ENCODE data around the gene AP3B2.

Gene AP3B2

GRCh38 chr15:82670699-82671098 is 39.0 kb downstream of the AP3B2 start:
- no peak overlapping the region for H3K4me3 ChIP-seq (ENCODE audit: low read depth, low read length)

GRCh38 chr15:82666606-82667005 is 43.1 kb downstream of the AP3B2 start:
- Histone ChIP-seq H3K4me3 (ENCODE audit: low read depth, low read length) (no peak overlapping the region), H3K9ac (ENCODE audit: low read length) (no peak overlapping the region), H3K27me3 (ENCODE audit: control insufficient read depth, insufficient read depth, low read length) (peaks cover 5% of the 10 kb centered on the region; the same call in 1 of the 2 replicates), H3K9me3 (ENCODE audit: control insufficient read depth, insufficient read depth, low read depth, low read length) (no peaks in the 10 kb centered on the region), H3K27ac (ENCODE audit: low read depth, low read length) (no peak overlapping the region), H3K36me3 (ENCODE audit: control insufficient read depth, insufficient read depth, low read length) (no peaks in the 10 kb centered on the region; the same call in 1 of the 2 replicates), H3K4me1 (ENCODE audit: control insufficient read depth, insufficient read depth, low read length) (no peaks in the 10 kb centered on the region)

More at GRCh38 chr15:82670699-82671098, 39.0 kb downstream of the AP3B2 start:
- H3K4me1 ChIP-seq (ENCODE audit: control insufficient read depth, insufficient read depth, low read length) = no peaks in the 10 kb centered on the region
- H3K27me3 ChIP-seq (ENCODE audit: control insufficient read depth, insufficient read depth, low read length) = no peaks in the 10 kb centered on the region
- H3K36me3 ChIP-seq (ENCODE audit: control insufficient read depth, insufficient read depth, low read length) = no peaks in the 10 kb centered on the region; the same call in 1 of the 2 replicates
- no peaks in the 10 kb centered on the region for H3K9me3 ChIP-seq (ENCODE audit: control insufficient read depth, insufficient read depth, low read depth, low read length)
- H3K9ac ChIP-seq (ENCODE audit: low read length) = no peak overlapping the region
- no peak overlapping the region for H3K27ac ChIP-seq (ENCODE audit: low read depth, low read length)

GRCh38 chr15:82664021-82664420 is 45.7 kb downstream of the AP3B2 start:
- Histone ChIP-seq H3K9me3 (ENCODE audit: control insufficient read depth, insufficient read depth, low read depth, low read length) (no peaks in the 10 kb centered on the region), H3K27me3 (ENCODE audit: control insufficient read depth, insufficient read depth, low read length) (peaks cover 5% of the 10 kb centered on the region; the same call in 1 of the 2 replicates), H3K9ac (ENCODE audit: low read length) (no peak overlapping the region), H3K4me1 (ENCODE audit: control insufficient read depth, insufficient read depth, low read length) (no peaks in the 10 kb centered on the region), H3K36me3 (ENCODE audit: control insufficient read depth, insufficient read depth, low read length) (no peaks in the 10 kb centered on the region; the same call in 1 of the 2 replicates), H3K27ac (ENCODE audit: low read depth, low read length) (no peak overlapping the region), H3K4me3 (ENCODE audit: low read depth, low read length) (no peak overlapping the region)

- Histone ChIP-seq H3K27me3 (ENCODE audit: control insufficient read depth, insufficient read depth, low read length) (peaks cover 5% of the 10 kb centered on the region; the same call in 1 of the 2 replicates), H3K9ac (ENCODE audit: low read length) (no peak overlapping the region), H3K4me1 (ENCODE audit: control insufficient read depth, insufficient read depth, low read length) (no peaks in the 10 kb centered on the region), H3K27ac (ENCODE audit: low read depth, low read length) (no peak overlapping the region), H3K4me3 (ENCODE audit: low read depth, low read length) (no peak overlapping the region), H3K36me3 (ENCODE audit: control insufficient read depth, insufficient read depth, low read length) (no peaks in the 10 kb centered on the region; the same call in 1 of the 2 replicates), H3K9me3 (ENCODE audit: control insufficient read depth, insufficient read depth, low read depth, low read length) (no peaks in the 10 kb centered on the region)
Measured at GRCh38 chr15:82663186-82663600, 46.5 kb downstream of the AP3B2 start.

- Histone ChIP-seq H3K27me3 (ENCODE audit: control insufficient read depth, insufficient read depth, low read length) (peaks cover 5% of the 10 kb centered on the region; the same call in 1 of the 2 replicates), H3K4me3 (ENCODE audit: low read depth, low read length) (no peak overlapping the region), H3K36me3 (ENCODE audit: control insufficient read depth, insufficient read depth, low read length) (no peaks in the 10 kb centered on the region; the same call in 1 of the 2 replicates), H3K4me1 (ENCODE audit: control insufficient read depth, insufficient read depth, low read length) (no peaks in the 10 kb centered on the region), H3K9me3 (ENCODE audit: control insufficient read depth, insufficient read depth, low read depth, low read length) (no peaks in the 10 kb centered on the region), H3K9ac (ENCODE audit: low read length) (no peak overlapping the region), H3K27ac (ENCODE audit: low read depth, low read length) (no peak overlapping the region)
Measured at GRCh38 chr15:82662641-82663040, 47.0 kb downstream of the AP3B2 start.

- no peaks in the 10 kb centered on the region for H3K9me3 ChIP-seq (ENCODE audit: control insufficient read depth, insufficient read depth, low read depth, low read length)
- H3K36me3 ChIP-seq (ENCODE audit: control insufficient read depth, insufficient read depth, low read length) = no peaks in the 10 kb centered on the region; the same call in 1 of the 2 replicates
- no peak overlapping the region for H3K4me3 ChIP-seq (ENCODE audit: low read depth, low read length)
- peaks cover 5% of the 10 kb centered on the region; the same call in 1 of the 2 replicates for H3K27me3 ChIP-seq (ENCODE audit: control insufficient read depth, insufficient read depth, low read length)
- H3K4me1 ChIP-seq (ENCODE audit: control insufficient read depth, insufficient read depth, low read length) = no peaks in the 10 kb centered on the region
- no peak overlapping the region for H3K27ac ChIP-seq (ENCODE audit: low read depth, low read length)
- H3K9ac ChIP-seq (ENCODE audit: low read length) = no peak overlapping the region
Measured at GRCh38 chr15:82660378-82660777, 49.3 kb downstream of the AP3B2 start.

GRCh38 chr15:82656641-82657266 is 52.9 kb downstream of the AP3B2 start:
- Histone ChIP-seq H3K9me3 (ENCODE audit: control insufficient read depth, insufficient read depth, low read depth, low read length) (no peaks in the 10 kb centered on the region), H3K36me3 (ENCODE audit: control insufficient read depth, insufficient read depth, low read length) (no peaks in the 10 kb centered on the region), H3K9ac (ENCODE audit: low read length) (no peak overlapping the region), H3K4me1 (ENCODE audit: control insufficient read depth, insufficient read depth, low read length) (no peaks in the 10 kb centered on the region), H3K27me3 (ENCODE audit: control insufficient read depth, insufficient read depth, low read length) (0 out of 2 replicates have a peak, but pooled peaks cover 4% of the 10 kb centered on the region), H3K27ac (ENCODE audit: low read depth, low read length) (no peak overlapping the region), H3K4me3 (ENCODE audit: low read depth, low read length) (no peak overlapping the region)

- peaks cover 4% of the 10 kb centered on the region; the same call in 1 of the 2 replicates for H3K27me3 ChIP-seq (ENCODE audit: control insufficient read depth, insufficient read depth, low read length)
- no peaks in the 10 kb centered on the region for H3K36me3 ChIP-seq (ENCODE audit: control insufficient read depth, insufficient read depth, low read length)
- no peaks in the 10 kb centered on the region for H3K9me3 ChIP-seq (ENCODE audit: control insufficient read depth, insufficient read depth, low read depth, low read length)
- H3K9ac ChIP-seq (ENCODE audit: low read length) = no peak overlapping the region
- no peak overlapping the region for H3K4me3 ChIP-seq (ENCODE audit: low read depth, low read length)
- no peaks in the 10 kb centered on the region for H3K4me1 ChIP-seq (ENCODE audit: control insufficient read depth, insufficient read depth, low read length)
- H3K27ac ChIP-seq (ENCODE audit: low read depth, low read length) = no peak overlapping the region
Measured at GRCh38 chr15:82655606-82656005, 54.1 kb downstream of the AP3B2 start.

- H3K27ac ChIP-seq (ENCODE audit: low read depth, low read length) = no peak overlapping the region
- H3K4me1 ChIP-seq (ENCODE audit: control insufficient read depth, insufficient read depth, low read length) = no peaks in the 10 kb centered on the region
- no peaks in the 10 kb centered on the region for H3K9me3 ChIP-seq (ENCODE audit: control insufficient read depth, insufficient read depth, low read depth, low read length)
- H3K9ac ChIP-seq (ENCODE audit: low read length) = no peak overlapping the region
- H3K36me3 ChIP-seq (ENCODE audit: control insufficient read depth, insufficient read depth, low read length) = no peaks in the 10 kb centered on the region
- H3K27me3 ChIP-seq (ENCODE audit: control insufficient read depth, insufficient read depth, low read length) = peaks cover 24% of the 10 kb centered on the region
- H3K4me3 ChIP-seq (ENCODE audit: low read depth, low read length) = no peak overlapping the region
Measured at GRCh38 chr15:82653483-82654168, 56.0 kb downstream of the AP3B2 start.

- Histone ChIP-seq H3K27me3 (ENCODE audit: control insufficient read depth, insufficient read depth, low read length) (peaks cover 43% of the 10 kb centered on the region), H3K4me3 (ENCODE audit: low read depth, low read length) (no peak overlapping the region), H3K9ac (ENCODE audit: low read length) (no peak overlapping the region), H3K9me3 (ENCODE audit: control insufficient read depth, insufficient read depth, low read depth, low read length) (no peaks in the 10 kb centered on the region), H3K36me3 (ENCODE audit: control insufficient read depth, insufficient read depth, low read length) (no peaks in the 10 kb centered on the region), H3K27ac (ENCODE audit: low read depth, low read length) (no peak overlapping the region), H3K4me1 (ENCODE audit: control insufficient read depth, insufficient read depth, low read length) (0 out of 2 replicates have a peak, but pooled peaks cover 3% of the 10 kb centered on the region)
Measured at GRCh38 chr15:82651708-82652107, 58.0 kb downstream of the AP3B2 start.

GRCh38 chr15:82650046-82650670 is 59.5 kb downstream of the AP3B2 start:
- Histone ChIP-seq H3K27ac (ENCODE audit: low read depth, low read length) (no peak overlapping the region), H3K9ac (ENCODE audit: low read length) (no peak overlapping the region), H3K9me3 (ENCODE audit: control insufficient read depth, insufficient read depth, low read depth, low read length) (no peaks in the 10 kb centered on the region), H3K4me3 (ENCODE audit: low read depth, low read length) (no peak overlapping the region), H3K27me3 (ENCODE audit: control insufficient read depth, insufficient read depth, low read length) (peaks cover 58% of the 10 kb centered on the region), H3K4me1 (ENCODE audit: control insufficient read depth, insufficient read depth, low read length) (peaks cover 10% of the 10 kb centered on the region), H3K36me3 (ENCODE audit: control insufficient read depth, insufficient read depth, low read length) (no peaks in the 10 kb centered on the region)
